Liver (tissue), 9 donors: ENCODE results near the gene ARID5A. TPM values are rescaled to one million over a fixed set of nuclear protein-coding genes. Genes with fewer than 3 reads are reported as not detected.
A peak's percentile ranks its signal among the peaks of the same experiment; 100 is the strongest.

Experiments
- DNase-seq: peaks from one replicate; pipeline ENCODE4 v3.0.0-alpha.2; 2017; ENCODE audit warnings: low spot score
- H3K27ac ChIP-seq, 2 donors: one replicate each; pipeline ENCODE4 v1.7.0; 2013; ENCODE audit warnings: inconsistent platforms in 2 of 2, low read length in 2 of 2, control low read depth in 1 of 2, low read depth in 1 of 2, mild to moderate bottlenecking in 1 of 2
- H3K27me3 ChIP-seq, 4 donors: one replicate each; pipeline versions ENCODE4 v1.6.1 to v1.7.0; 2013; ENCODE audit warnings: low read length in 3 of 4, inconsistent platforms in 1 of 4, mild to moderate bottlenecking in 1 of 4, moderate library complexity in 1 of 4; ENCODE audit not compliant: control insufficient read depth in 4 of 4, insufficient read depth in 4 of 4
- H3K36me3 ChIP-seq, 4 donors: one replicate each; pipeline versions ENCODE4 v1.6.1 to v1.7.0; 2013; ENCODE audit warnings: low read length in 3 of 4, mild to moderate bottlenecking in 3 of 4, low read depth in 1 of 4, moderate library complexity in 1 of 4; ENCODE audit not compliant: control insufficient read depth in 4 of 4, insufficient read depth in 3 of 4
- H3K4me1 ChIP-seq, 4 donors: one replicate each; pipeline versions ENCODE4 v1.6.1 to v1.7.0; 2013; ENCODE audit warnings: low read length in 3 of 4, mild to moderate bottlenecking in 3 of 4, moderate library complexity in 1 of 4; ENCODE audit not compliant: control insufficient read depth in 4 of 4, insufficient read depth in 4 of 4
- H3K4me3 ChIP-seq, 3 donors: one replicate each; pipeline versions ENCODE4 v1.6.1 to v1.7.0; 2013; ENCODE audit warnings: low read length in 3 of 3, control low read depth in 1 of 3, low read depth in 1 of 3, mild to moderate bottlenecking in 1 of 3
- H3K9ac ChIP-seq, 2 donors: one replicate each; pipeline ENCODE4 v1.7.0; 2013; ENCODE audit warnings: low read length in 2 of 2, mild to moderate bottlenecking in 2 of 2, moderate library complexity in 2 of 2, control low read depth in 1 of 2, low read depth in 1 of 2
- H3K9me3 ChIP-seq, 4 donors: one replicate each; pipeline versions ENCODE4 v1.6.1 to v1.7.0; 2013; ENCODE audit warnings: low read length in 3 of 4; ENCODE audit not compliant: control insufficient read depth in 4 of 4
- ATF3 ChIP-seq: IDR thresholded peaks from 2 replicates; pipeline ENCODE4 v1.6.1; 2016; ENCODE audit warnings: antibody characterized with exemption
- EGR1 ChIP-seq, 2 donors: IDR thresholded peaks; 2 replicates each; pipeline ENCODE4 v1.6.1; 2016 to 2018; ENCODE audit warnings: antibody characterized with exemption in 2 of 2, low read depth in 2 of 2
- FOXA1 ChIP-seq: IDR thresholded peaks from 2 replicates; pipeline ENCODE4 v1.6.1; 2016; ENCODE audit warnings: antibody characterized with exemption
- FOXA2 ChIP-seq: IDR thresholded peaks from 2 replicates; pipeline ENCODE4 v1.6.1; 2016; ENCODE audit warnings: antibody characterized with exemption
- GABPA ChIP-seq, 2 donors: IDR thresholded peaks in 1 of 2; conservative IDR thresholded peaks in 1 of 2; 2 replicates each; pipeline ENCODE4 v1.6.1; 2016; ENCODE audit warnings: antibody characterized with exemption in 2 of 2, mild to moderate bottlenecking in 1 of 2, moderate library complexity in 1 of 2
- HNF4A ChIP-seq, 2 donors: conservative IDR thresholded peaks; 2 replicates each; pipeline ENCODE4 v1.6.1; 2016; ENCODE audit warnings: antibody characterized with exemption in 2 of 2, mild to moderate bottlenecking in 2 of 2
- HNF4G ChIP-seq: IDR thresholded peaks from 2 replicates; pipeline ENCODE4 v1.6.1; 2016; ENCODE audit warnings: antibody characterized with exemption
- JUND ChIP-seq, 2 donors: IDR thresholded peaks; 2 replicates each; pipeline ENCODE4 v1.6.1; 2016; ENCODE audit warnings: antibody characterized with exemption in 2 of 2
- MAX ChIP-seq: IDR thresholded peaks from 2 replicates; pipeline ENCODE4 v1.6.1; 2016; ENCODE audit warnings: antibody characterized with exemption
- RAD21 ChIP-seq, 2 donors: IDR thresholded peaks; 2 replicates each; pipeline ENCODE4 v1.6.1; 2016; ENCODE audit warnings: antibody characterized with exemption in 2 of 2, mild to moderate bottlenecking in 2 of 2
- REST ChIP-seq: IDR thresholded peaks from 2 replicates; pipeline ENCODE4 v1.6.1; 2016; ENCODE audit warnings: antibody characterized with exemption, mild to moderate bottlenecking
- RXRA ChIP-seq, 2 donors: IDR thresholded peaks; 2 replicates each; pipeline ENCODE4 v1.6.1; 2017 to 2018; ENCODE audit warnings: antibody characterized with exemption in 2 of 2, mild to moderate bottlenecking in 1 of 2
- SP1 ChIP-seq: IDR thresholded peaks from 2 replicates; pipeline ENCODE4 v1.6.1; 2018; ENCODE audit warnings: antibody characterized with exemption, mild to moderate bottlenecking
- TAF1 ChIP-seq: conservative IDR thresholded peaks from 2 replicates; pipeline ENCODE4 v1.6.1; 2016; ENCODE audit warnings: antibody characterized with exemption, mild to moderate bottlenecking
- YY1 ChIP-seq: IDR thresholded peaks from 2 replicates; pipeline ENCODE4 v1.6.1; 2016; ENCODE audit warnings: antibody characterized with exemption, mild to moderate bottlenecking
- WGBS: extraction: QIAGEN DNeasy Blood & Tissue Kit; methylation state at CpG from one replicate; pipeline ENCODE4 v1.1.7; 2013; 5-methylcytosine and 5-hydroxymethylcytosine counted together
- polyA plus RNA-seq, 2 donors: library from polyadenylated mRNA; stranded (reverse) in 1 of 2; unstranded in 1 of 2; fragments of 200-250 nt in 1 of 2; fragments of >200 nt in 1 of 2; fragmentation: Nextera tagmentation in 1 of 2; extraction: Ambion mirVana in 1 of 2; gene quantifications; one replicate each; pipeline versions ENCODE4 v1.2.1 to v1.2.3, GENCODE V29; 2013 to 2015
- total RNA-seq, 2 donors: library from RNA; depleted of rRNA; stranded (reverse); fragments of >200 nt; gene quantifications; one replicate each; pipeline ENCODE4 v1.2.3, GENCODE V29; 2014
- TF ChIP-seq, protein P1 (sequence below): IDR thresholded peaks from 2 replicates; pipeline ENCODE4 v1.6.1; 2016; ENCODE audit warnings: antibody characterized with exemption
- TF ChIP-seq, protein P2 (sequence below): fragments of 150-350 bp; IDR thresholded peaks from 2 replicates; pipeline ENCODE4 v1.5.1; 2017; ENCODE audit warnings: improper control_type of control experiment, low read depth, low read length; ENCODE audit not compliant: missing input control
- donor health status: healthy.
- donor health status: healthy.
- donor health status: healthy.
- donor health status: healthy.
- donor health status: healthy.

ARID5A gene
- total and polyA plus RNA-seq, 4 donors, result 7.4 to 17.8 (median 11.0) TPM

DNA sequence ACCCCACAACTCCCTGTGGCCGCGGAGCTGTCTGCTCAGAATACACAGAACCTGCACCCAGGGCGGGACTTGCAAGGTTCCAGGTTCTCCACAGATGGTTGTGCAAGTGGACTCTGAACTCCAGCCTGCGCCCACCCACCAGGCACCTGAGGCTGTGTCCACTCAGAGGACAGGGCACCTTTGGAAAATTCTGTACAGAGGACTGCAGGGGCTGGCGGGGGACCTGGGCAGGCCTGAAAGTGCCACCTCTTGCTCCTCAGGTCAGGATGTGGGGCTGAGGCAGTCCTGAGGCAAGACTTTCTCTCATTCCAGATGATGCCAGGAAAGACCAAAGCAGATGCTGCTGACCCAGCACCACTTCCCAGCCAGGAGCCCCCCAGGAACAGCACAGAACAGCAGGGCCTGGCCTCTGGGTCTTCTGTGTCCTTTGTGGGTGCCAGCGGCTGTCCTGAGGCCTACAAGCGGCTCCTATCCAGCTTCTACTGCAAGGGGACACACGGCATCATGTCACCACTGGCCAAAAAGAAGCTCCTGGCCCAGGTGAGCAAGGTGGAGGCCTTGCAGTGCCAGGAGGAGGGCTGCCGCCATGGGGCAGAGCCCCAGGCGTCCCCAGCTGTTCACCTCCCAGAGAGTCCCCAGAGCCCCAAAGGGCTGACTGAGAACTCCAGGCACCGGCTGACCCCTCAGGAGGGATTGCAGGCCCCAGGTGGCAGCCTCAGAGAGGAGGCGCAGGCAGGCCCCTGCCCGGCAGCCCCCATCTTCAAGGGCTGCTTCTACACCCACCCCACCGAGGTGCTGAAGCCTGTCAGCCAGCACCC, 14.4 kb downstream of the ARID5A start:
- Histone ChIP-seq H3K9ac (peak overlapping the region; percentile 41 to 88), H3K9me3 (no peaks in the 10 kb centered on the region), H3K27ac (peak overlapping the region; percentile 95), H3K36me3 (peaks cover 0 to 3% (median 1%) of the 10 kb centered on the region in 4 donors), H3K4me3 (peak overlapping the region; percentile 26 to 77 (median 74)), H3K27me3 (no peaks in the 10 kb centered on the region), H3K4me1 (peaks cover 6 to 47% (median 28%) of the 10 kb centered on the region in 4 donors)
- DNase-seq, result peak; percentile 61
- 65% methylated on average over 14 of the region's 14 CpGs for WGBS
- TF ChIP-seq, protein P1, sequence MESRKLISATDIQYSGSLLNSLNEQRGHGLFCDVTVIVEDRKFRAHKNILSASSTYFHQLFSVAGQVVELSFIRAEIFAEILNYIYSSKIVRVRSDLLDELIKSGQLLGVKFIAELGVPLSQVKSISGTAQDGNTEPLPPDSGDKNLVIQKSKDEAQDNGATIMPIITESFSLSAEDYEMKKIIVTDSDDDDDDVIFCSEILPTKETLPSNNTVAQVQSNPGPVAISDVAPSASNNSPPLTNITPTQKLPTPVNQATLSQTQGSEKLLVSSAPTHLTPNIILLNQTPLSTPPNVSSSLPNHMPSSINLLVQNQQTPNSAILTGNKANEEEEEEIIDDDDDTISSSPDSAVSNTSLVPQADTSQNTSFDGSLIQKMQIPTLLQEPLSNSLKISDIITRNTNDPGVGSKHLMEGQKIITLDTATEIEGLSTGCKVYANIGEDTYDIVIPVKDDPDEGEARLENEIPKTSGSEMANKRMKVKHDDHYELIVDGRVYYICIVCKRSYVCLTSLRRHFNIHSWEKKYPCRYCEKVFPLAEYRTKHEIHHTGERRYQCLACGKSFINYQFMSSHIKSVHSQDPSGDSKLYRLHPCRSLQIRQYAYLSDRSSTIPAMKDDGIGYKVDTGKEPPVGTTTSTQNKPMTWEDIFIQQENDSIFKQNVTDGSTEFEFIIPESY, result no peak
- no peak for TF ChIP-seq GABPA (IDR thresholded peaks at IDR 0.05 in 1 of 2, conservative IDR thresholded peaks at IDR 0.05 in 1 of 2)
- no peak for TF ChIP-seq RAD21 (IDR thresholded peaks at IDR 0.05)
- TF ChIP-seq MAX, result no peak
- TF ChIP-seq FOXA1, result peak; percentile 34
- TF ChIP-seq HNF4A (conservative IDR thresholded peaks at IDR 0.05), result peak; percentile 70 to 81
- TF ChIP-seq RXRA (IDR thresholded peaks at IDR 0.05), result peak in 1 of 2 donors; percentile 43
- no peak for TF ChIP-seq TAF1
- TF ChIP-seq HNF4G, result peak; percentile 62
- TF ChIP-seq, protein P2, sequence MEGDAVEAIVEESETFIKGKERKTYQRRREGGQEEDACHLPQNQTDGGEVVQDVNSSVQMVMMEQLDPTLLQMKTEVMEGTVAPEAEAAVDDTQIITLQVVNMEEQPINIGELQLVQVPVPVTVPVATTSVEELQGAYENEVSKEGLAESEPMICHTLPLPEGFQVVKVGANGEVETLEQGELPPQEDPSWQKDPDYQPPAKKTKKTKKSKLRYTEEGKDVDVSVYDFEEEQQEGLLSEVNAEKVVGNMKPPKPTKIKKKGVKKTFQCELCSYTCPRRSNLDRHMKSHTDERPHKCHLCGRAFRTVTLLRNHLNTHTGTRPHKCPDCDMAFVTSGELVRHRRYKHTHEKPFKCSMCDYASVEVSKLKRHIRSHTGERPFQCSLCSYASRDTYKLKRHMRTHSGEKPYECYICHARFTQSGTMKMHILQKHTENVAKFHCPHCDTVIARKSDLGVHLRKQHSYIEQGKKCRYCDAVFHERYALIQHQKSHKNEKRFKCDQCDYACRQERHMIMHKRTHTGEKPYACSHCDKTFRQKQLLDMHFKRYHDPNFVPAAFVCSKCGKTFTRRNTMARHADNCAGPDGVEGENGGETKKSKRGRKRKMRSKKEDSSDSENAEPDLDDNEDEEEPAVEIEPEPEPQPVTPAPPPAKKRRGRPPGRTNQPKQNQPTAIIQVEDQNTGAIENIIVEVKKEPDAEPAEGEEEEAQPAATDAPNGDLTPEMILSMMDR, result no peak

- WGBS, result 92% methylated on average over 25 of the region's 25 CpGs
- Histone ChIP-seq H3K9me3 (no peaks in the 10 kb centered on the region), H3K4me3 (no peak overlapping the region), H3K27ac (peak overlapping the region; percentile 95), H3K9ac (peak overlapping the region in 1 of 2 donors; percentile 88), H3K27me3 (no peaks in the 10 kb centered on the region), H3K4me1 (peaks cover 6 to 47% (median 29%) of the 10 kb centered on the region in 4 donors), H3K36me3 (peaks cover 0 to 3% (median 1%) of the 10 kb centered on the region in 4 donors)
- no peak for TF ChIP-seq EGR1 (IDR thresholded peaks at IDR 0.05; ENCODE audit: low read depth in 2 of 2)
- no peak for TF ChIP-seq GABPA (IDR thresholded peaks at IDR 0.05 in 1 of 2, conservative IDR thresholded peaks at IDR 0.05 in 1 of 2)
- no peak for TF ChIP-seq YY1
- TF ChIP-seq, protein P2, result no peak
- TF ChIP-seq REST, result no peak
- no peak for TF ChIP-seq HNF4G
- TF ChIP-seq SP1, result no peak
- no peak for TF ChIP-seq RXRA (IDR thresholded peaks at IDR 0.05)
- TF ChIP-seq FOXA1, result no peak
- no peak for TF ChIP-seq JUND (IDR thresholded peaks at IDR 0.05)
- no peak for TF ChIP-seq FOXA2
- TF ChIP-seq ATF3, result no peak
- TF ChIP-seq MAX, result no peak
- DNase-seq, result no peak
Measured at GRCh38 chr2:96551605-96552314, 15.2 kb downstream of the ARID5A start.
